ENCODE data around the gene TEX13A.

- no peak for TF ChIP-seq ZNF501 (CRISPR knock-in tag; IDR thresholded peaks at IDR 0.05)
- TF ChIP-seq FOXO4 (CRISPR knock-in tag; conservative IDR thresholded peaks at IDR 0.05) = no peak
- TF ChIP-seq TGIF2 (CRISPR knock-in tag; IDR thresholded peaks at IDR 0.05) = no peak
- no peak for TF ChIP-seq FLYWCH1 (CRISPR knock-in tag; IDR thresholded peaks at IDR 0.05)
- TF ChIP-seq ZFP90 (CRISPR knock-in tag; IDR thresholded peaks at IDR 0.05; ENCODE audit: borderline replicate concordance) = no peak
- TF ChIP-seq, protein P1, sequence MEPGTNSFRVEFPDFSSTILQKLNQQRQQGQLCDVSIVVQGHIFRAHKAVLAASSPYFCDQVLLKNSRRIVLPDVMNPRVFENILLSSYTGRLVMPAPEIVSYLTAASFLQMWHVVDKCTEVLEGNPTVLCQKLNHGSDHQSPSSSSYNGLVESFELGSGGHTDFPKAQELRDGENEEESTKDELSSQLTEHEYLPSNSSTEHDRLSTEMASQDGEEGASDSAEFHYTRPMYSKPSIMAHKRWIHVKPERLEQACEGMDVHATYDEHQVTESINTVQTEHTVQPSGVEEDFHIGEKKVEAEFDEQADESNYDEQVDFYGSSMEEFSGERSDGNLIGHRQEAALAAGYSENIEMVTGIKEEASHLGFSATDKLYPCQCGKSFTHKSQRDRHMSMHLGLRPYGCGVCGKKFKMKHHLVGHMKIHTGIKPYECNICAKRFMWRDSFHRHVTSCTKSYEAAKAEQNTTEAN (CRISPR knock-in tag; conservative IDR thresholded peaks at IDR 0.05) = no peak
- no peak for TF ChIP-seq NFATC3 (CRISPR knock-in tag; IDR thresholded peaks at IDR 0.05)
- TF ChIP-seq ZNF138 (CRISPR knock-in tag; IDR thresholded peaks at IDR 0.05; ENCODE audit: low read depth) = no peak
- TF ChIP-seq, protein P2, sequence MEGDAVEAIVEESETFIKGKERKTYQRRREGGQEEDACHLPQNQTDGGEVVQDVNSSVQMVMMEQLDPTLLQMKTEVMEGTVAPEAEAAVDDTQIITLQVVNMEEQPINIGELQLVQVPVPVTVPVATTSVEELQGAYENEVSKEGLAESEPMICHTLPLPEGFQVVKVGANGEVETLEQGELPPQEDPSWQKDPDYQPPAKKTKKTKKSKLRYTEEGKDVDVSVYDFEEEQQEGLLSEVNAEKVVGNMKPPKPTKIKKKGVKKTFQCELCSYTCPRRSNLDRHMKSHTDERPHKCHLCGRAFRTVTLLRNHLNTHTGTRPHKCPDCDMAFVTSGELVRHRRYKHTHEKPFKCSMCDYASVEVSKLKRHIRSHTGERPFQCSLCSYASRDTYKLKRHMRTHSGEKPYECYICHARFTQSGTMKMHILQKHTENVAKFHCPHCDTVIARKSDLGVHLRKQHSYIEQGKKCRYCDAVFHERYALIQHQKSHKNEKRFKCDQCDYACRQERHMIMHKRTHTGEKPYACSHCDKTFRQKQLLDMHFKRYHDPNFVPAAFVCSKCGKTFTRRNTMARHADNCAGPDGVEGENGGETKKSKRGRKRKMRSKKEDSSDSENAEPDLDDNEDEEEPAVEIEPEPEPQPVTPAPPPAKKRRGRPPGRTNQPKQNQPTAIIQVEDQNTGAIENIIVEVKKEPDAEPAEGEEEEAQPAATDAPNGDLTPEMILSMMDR (CRISPR knock-in tag; IDR thresholded peaks at IDR 0.05) = no peak
Observed at GRCh38 chrX:105263801-105264200, 43.3 kb upstream of the TEX13A start.
